Right cardiac atrium (tissue), 5 donors: ENCODE results near the gene SLC6A17. TPM values are rescaled to one million over a fixed set of nuclear protein-coding genes. Genes with fewer than 3 reads are reported as not detected.

Experiments
- ATAC-seq, 2 donors: fragments of 200-7000 bp; cut with Tn5 transposase; one replicate each; pipeline versions ENCODE4 v1.8.0 to v1.9.1; 2020; ENCODE audit warnings: moderate library complexity in 2 of 2, mild to moderate bottlenecking in 1 of 2
- DNase-seq, 3 donors: peaks; one replicate each; pipeline ENCODE4 v3.0.0-alpha.2; 2020
- H3K27ac ChIP-seq: one replicate; pipeline ENCODE4 v1.5.1; 2013; ENCODE audit warnings: mild to moderate bottlenecking, low read length, control low read depth, moderate library complexity
- H3K27me3 ChIP-seq: one replicate; pipeline ENCODE4 v1.6.1; 2013; ENCODE audit not compliant: control insufficient read depth, insufficient read depth
- H3K4me1 ChIP-seq: one replicate; pipeline ENCODE4 v1.6.1; 2013; ENCODE audit warnings: low read length; ENCODE audit not compliant: control insufficient read depth, insufficient read depth
- H3K4me3 ChIP-seq: one replicate; pipeline ENCODE4 v1.5.1; 2013; ENCODE audit warnings: low read length, control low read depth
- H3K9me3 ChIP-seq: one replicate; pipeline ENCODE4 v1.6.1; 2013; ENCODE audit warnings: low read length; ENCODE audit not compliant: control insufficient read depth
- WGBS: extraction: QIAGEN DNeasy Blood & Tissue Kit; methylation state at CpG from one replicate; pipeline ENCODE4 v1.1.7; 2013; 5-methylcytosine and 5-hydroxymethylcytosine counted together
- intact Hi-C, 4 donors: fragments of 100-400 bp; cut with DNase I; formaldehyde crosslinking; loops; one replicate each; pipeline versions ENCODE4 v1.11.0 to v1.14.0; 2022 to 2023
- polyA plus RNA-seq: library from polyadenylated mRNA; stranded (reverse); fragments of 200-250 nt; gene quantifications from one replicate; pipeline ENCODE4 v1.2.3, GENCODE V29; 2013
- total RNA-seq, 4 donors: library from RNA; stranded (reverse); fragmentation: NEBNext Ultra II Directional; extraction: Animal tissue kit (Norgen Biotek cat#: 25700); gene quantifications; one replicate each; pipeline ENCODE4 v1.2.1, GENCODE V29; 2021
- donor health status: healthy with polysubstance abuse.
- donor health status: DM: no; HTN: yes; CAD: no.
- donor health status: DM: no; HTN: no; CAD: no.
- donor health status: DM: no; HTN: yes; CAD: no; lungs with severe emphysema.
- donor health status: DM: yes; HTN: yes; CAD: no.

Gene SLC6A17
- total and polyA plus RNA-seq, 5 donors: 0.02 to 0.06 TPM; not detected in 3

GRCh38 chr1:110213143-110213540, 62.8 kb downstream of the SLC6A17 start:
- DNase-seq (no peak), ATAC-seq (no peak)
- Histone ChIP-seq H3K27ac (no peak overlapping the region), H3K4me3 (no peak overlapping the region), H3K27me3 (no peaks in the 10 kb centered on the region), H3K9me3 (no peaks in the 10 kb centered on the region), H3K4me1 (peaks cover 4% of the 10 kb centered on the region)
- intact Hi-C loops: no loop called here
- WGBS: 71% methylated on average over 2 of the region's 2 CpGs

GRCh38 chr1:110214454-110215404, 64.4 kb downstream of the SLC6A17 start:
- peaks cover 4% of the 10 kb centered on the region for H3K4me1 ChIP-seq
- no peaks in the 10 kb centered on the region for H3K9me3 ChIP-seq
- 78% methylated on average over 16 of the region's 16 CpGs for WGBS
- intact Hi-C loops: no loop called here
- ATAC-seq: no peak
- no peaks in the 10 kb centered on the region for H3K27me3 ChIP-seq
- no peak overlapping the region for H3K27ac ChIP-seq
- H3K4me3 ChIP-seq: no peak overlapping the region
- no peak for DNase-seq

- no peaks in the 10 kb centered on the region for H3K27me3 ChIP-seq
- intact Hi-C loops: no loop called here
- H3K4me3 ChIP-seq: no peak overlapping the region
- H3K27ac ChIP-seq: no peak overlapping the region
- H3K9me3 ChIP-seq: no peaks in the 10 kb centered on the region
- ATAC-seq (no peak), DNase-seq (no peak)
- 86% methylated on average over 7 of the region's 7 CpGs for WGBS
- H3K4me1 ChIP-seq: peaks cover 4% of the 10 kb centered on the region
Observed at GRCh38 chr1:110215621-110216515, 65.6 kb downstream of the SLC6A17 start.

GRCh38 chr1:110216844-110217444, 66.7 kb downstream of the SLC6A17 start:
- DNase-seq: no peak
- intact Hi-C loops: no loop called here
- no peak for ATAC-seq
- no peak overlapping the region for H3K4me3 ChIP-seq
- H3K9me3 ChIP-seq: no peaks in the 10 kb centered on the region
- H3K27ac ChIP-seq: no peak overlapping the region
- WGBS: 89% methylated on average over 6 of the region's 6 CpGs
- peaks cover 4% of the 10 kb centered on the region for H3K4me1 ChIP-seq
- no peaks in the 10 kb centered on the region for H3K27me3 ChIP-seq

- H3K27ac ChIP-seq: no peak overlapping the region
- no peaks in the 10 kb centered on the region for H3K4me1 ChIP-seq
- intact Hi-C loops: no loop called here
- ATAC-seq (no peak), DNase-seq (no peak)
- WGBS: 93% methylated on average over 5 of the region's 5 CpGs
- no peak overlapping the region for H3K4me3 ChIP-seq
- no peaks in the 10 kb centered on the region for H3K9me3 ChIP-seq
- H3K27me3 ChIP-seq: no peaks in the 10 kb centered on the region
Observed at GRCh38 chr1:110218137-110218536, 67.8 kb downstream of the SLC6A17 start.

GRCh38 chr1:110218739-110219138, 68.4 kb downstream of the SLC6A17 start:
- 76% methylated on average over 4 of the region's 4 CpGs for whole genome bisulfite sequencing
- ATAC-seq (no peak), DNase-seq (no peak)
- no peaks in the 10 kb centered on the region for H3K27me3 ChIP-seq
- H3K4me1 ChIP-seq: no peaks in the 10 kb centered on the region
- H3K4me3 ChIP-seq: no peak overlapping the region
- H3K27ac ChIP-seq: no peak overlapping the region
- no peaks in the 10 kb centered on the region for H3K9me3 ChIP-seq
- intact Hi-C loops: no loop called here

GRCh38 chr1:110220324-110220723, 70.0 kb downstream of the SLC6A17 start:
- Histone ChIP-seq H3K9me3 (no peaks in the 10 kb centered on the region), H3K27ac (no peak overlapping the region), H3K4me1 (no peaks in the 10 kb centered on the region), H3K27me3 (no peaks in the 10 kb centered on the region), H3K4me3 (no peak overlapping the region)
- intact Hi-C loops: no loop called here
- DNase-seq: no peak
- no peak for ATAC-seq
- WGBS: 81% methylated on average over 5 of the region's 5 CpGs

GRCh38 chr1:110221119-110221518, 70.8 kb downstream of the SLC6A17 start:
- no peaks in the 10 kb centered on the region for H3K9me3 ChIP-seq
- H3K27me3 ChIP-seq: no peaks in the 10 kb centered on the region
- H3K4me1 ChIP-seq: no peaks in the 10 kb centered on the region
- WGBS: 89% methylated on average over 4 of the region's 4 CpGs
- DNase-seq (no peak), ATAC-seq (no peak)
- H3K27ac ChIP-seq: no peak overlapping the region
- intact Hi-C loops: no loop called here
- H3K4me3 ChIP-seq: no peak overlapping the region

GRCh38 chr1:110223127-110223526, 72.8 kb downstream of the SLC6A17 start:
- DNase-seq (no peak), ATAC-seq (no peak)
- Histone ChIP-seq H3K4me1 (no peaks in the 10 kb centered on the region), H3K27ac (no peak overlapping the region), H3K9me3 (no peaks in the 10 kb centered on the region), H3K4me3 (no peak overlapping the region), H3K27me3 (no peaks in the 10 kb centered on the region)
- 97% methylated on average over 27 of the region's 27 CpGs for WGBS
- intact Hi-C loops: no loop called here

- DNase-seq (no peak), ATAC-seq (no peak)
- Histone ChIP-seq H3K27me3 (no peaks in the 10 kb centered on the region), H3K4me1 (no peaks in the 10 kb centered on the region), H3K4me3 (no peak overlapping the region), H3K27ac (no peak overlapping the region), H3K9me3 (no peaks in the 10 kb centered on the region)
- 93% methylated on average over 17 of the region's 17 CpGs for WGBS
- intact Hi-C loops: no loop called here
Observed at GRCh38 chr1:110223581-110223980, 73.3 kb downstream of the SLC6A17 start.
